ENCODE data around the gene LUM.

LUM gene

GRCh38 chr12:91074154-91074709 is 37.1 kb downstream of the LUM start:
- DNase-seq: peak; percentile 50

GRCh38 chr12:91073426-91073825 is 37.9 kb downstream of the LUM start:
- DNase-seq: no peak

- no peak for DNase-seq
These were observed 38.4 kb downstream of the LUM start for GRCh38 chr12:91072931-91073330.

DNA sequence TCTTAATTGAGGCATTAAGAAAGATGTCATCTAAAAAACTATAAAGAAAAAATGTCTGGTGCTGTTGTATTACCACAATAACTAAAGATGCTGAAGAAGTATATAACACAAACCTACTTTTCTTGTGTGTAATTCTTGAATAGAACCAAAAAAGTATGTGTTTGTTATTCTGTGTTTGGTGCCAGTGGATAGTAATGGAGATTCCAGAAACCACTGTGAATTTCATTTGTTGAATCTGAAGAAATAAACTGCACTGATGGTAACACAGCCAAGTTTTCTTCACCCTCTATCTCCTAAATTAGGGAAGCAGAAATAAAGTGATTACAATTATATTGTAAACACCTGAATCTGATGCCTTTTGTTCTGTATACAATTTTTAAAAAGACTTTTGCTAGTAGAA is 40.4 kb downstream of the LUM start:
- DNase-seq: no peak

DNA sequence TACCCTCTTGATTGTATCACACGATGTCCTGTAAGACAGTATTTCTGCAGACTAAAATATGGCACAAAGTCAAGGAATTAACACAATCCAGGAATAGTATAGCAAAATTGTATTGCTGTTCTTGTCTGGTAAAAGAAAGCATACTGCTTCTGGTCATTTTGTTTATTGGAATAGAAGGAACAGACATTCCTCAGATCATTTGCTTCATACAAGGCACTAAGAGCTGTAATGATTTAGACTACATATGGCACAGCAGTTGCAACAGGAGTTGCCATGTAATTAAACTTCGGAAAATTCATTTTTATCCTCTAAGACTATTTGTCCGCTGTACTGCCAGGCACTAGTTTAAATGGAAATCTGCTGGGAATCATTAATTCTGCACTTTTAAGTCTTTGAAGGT is 45.9 kb downstream of the LUM start:
- DNase-seq: no peak

GRCh38 chr12:91064640-91065039 is 46.7 kb downstream of the LUM start:
- no peak for DNase-seq

DNA sequence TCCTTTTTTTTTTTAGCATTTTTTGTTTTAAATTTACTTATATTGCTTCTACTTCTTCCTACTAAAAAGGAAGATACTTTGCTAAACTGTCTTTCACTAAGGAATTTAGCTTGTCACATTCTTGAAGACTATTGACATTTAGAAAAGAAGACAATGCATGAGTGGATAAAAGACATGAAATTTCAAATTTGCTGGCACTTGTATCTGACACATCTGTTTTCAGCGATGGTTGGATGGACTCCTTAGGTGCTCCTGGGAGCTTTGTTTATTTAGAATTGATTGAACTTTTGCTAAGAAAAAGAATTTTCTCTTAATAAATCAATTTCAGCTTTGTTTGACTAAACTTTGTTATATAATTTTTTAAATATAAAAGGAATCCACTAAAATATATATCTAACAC is 50.2 kb downstream of the LUM start:
- DNase-seq: no peak

- no peak for DNase-seq
These were observed 52.1 kb downstream of the LUM start for GRCh38 chr12:91059211-91059610.

DNA sequence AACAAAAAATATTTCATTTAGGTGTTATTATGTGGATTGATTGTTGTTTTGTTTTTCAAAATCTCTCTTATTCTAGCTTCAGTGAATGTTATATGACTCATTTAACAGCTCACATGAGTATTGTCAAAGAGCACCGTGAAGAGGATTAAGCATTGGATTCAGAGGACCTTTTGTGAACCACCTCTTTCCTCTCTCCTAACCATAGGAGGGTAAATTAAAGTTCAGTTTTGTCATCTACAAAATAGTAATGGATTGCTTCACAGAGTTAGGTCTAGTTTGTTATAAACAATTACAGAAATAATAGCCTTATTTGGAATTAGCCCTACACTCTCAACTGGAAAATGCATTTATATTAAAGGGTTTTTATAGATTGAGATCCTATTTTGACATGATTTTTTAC is 52.5 kb downstream of the LUM start:
- no peak for DNase-seq

DNA sequence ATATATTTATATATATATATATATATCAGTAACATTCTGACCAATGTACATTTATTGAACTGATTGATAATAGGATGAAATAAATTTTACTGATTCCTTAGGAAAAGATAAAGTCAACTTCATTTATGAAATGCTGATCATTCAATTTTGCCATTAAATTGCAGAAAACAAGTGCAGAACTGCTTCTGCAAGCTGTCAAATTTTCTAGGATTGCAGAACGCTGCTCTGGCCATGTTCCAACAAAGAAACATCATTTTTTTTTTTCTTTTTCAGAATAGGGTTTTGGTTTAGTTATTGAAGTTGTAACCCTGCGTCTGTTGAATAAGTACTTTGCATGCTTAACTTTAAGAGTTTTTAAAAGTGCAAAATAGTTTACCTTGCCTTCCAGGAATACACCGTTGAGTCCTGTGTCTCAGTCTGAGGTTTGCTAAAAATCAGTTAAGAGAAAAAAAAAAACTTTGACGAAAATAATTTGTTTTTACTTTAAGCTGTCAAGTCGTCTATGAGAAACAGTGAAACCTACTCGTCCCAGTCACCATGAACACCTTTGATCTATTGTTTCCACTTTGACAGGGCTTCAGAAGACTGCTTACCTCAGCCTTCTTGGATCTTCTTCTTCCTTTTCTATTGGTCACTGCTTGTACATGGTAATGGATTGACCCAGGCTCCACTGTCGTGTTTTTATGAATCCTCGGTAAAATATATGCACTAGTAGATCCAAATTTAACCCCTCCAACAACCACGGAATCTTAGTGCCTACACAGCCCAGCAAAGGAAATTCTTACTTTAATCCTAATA is 53.7 kb downstream of the LUM start, which contains the start of gene KERA:
Gene KERA, minus strand, starts transcription at position 657 of the 798 bp plus-strand sequence. CDS start 1,743 bp downstream, outside the sequence.
- no peak for DNase-seq

DNA sequence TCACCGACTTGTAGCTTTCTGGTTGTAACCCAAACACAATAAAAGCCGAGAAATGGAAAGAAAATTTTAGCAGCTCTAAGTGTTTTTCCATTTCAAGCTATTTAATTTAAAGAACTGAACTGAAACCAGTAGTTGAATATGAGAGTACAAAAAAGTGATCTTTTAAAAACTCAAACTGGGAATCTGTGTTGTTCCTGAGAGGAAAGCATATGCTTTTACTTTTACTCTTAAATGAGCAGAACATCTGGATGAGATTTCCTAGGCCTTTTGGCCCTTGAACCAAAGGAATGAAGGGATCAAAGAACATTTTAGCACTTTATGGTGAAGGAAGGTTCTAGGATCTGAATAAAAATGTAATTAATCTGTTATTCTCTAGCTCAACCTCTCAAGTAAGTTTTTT is 54.8 kb downstream of the LUM start:
- DNase-seq: no peak

GRCh38 chr12:91055976-91056375 is 55.3 kb downstream of the LUM start:
- DNase-seq: no peak

DNA sequence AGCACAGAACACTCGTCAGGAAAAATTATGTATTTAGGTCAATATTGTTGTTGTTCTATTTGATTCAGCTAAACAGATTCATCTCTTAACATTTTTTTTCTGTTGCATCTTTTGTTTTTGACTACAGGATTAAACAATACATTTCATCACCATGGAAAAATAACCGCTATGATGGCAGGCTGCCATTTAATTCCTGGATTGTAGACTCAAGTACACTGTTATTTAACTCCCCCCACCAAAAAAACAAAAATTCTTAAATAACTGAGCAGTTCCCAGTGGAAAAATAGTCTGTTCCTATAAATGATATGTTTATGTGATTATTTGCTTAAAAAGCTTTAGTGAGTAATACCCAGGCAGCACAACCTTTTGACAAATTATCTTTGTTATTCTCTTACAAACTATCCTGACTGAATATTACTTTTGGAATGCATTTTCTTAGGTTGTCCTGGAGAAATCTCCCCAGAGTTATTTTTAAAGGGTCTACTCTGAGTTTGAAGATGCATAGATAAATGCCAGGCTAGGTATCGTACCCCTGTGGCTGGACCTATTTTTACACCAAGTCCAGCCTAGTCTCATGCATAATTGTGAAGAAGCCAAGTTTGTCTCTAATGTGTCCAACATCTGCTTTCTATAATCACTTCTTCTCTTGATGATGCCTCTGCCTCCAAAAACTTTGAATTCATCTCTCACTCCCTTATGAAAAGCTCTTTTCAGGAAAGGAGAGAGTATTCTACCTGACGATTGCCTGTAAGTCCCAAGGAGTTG is 57.2 kb downstream of the LUM start:
- DNase-seq: peak; percentile 85
